ENCODE results near the gene PGS1.
"Not testable (repeated sequence)": the region's sequence is repeated elsewhere in the genome, so short reads cannot be mapped to it uniquely, and the experiment has no call there.

The PGS1 gene

GRCh38 chr17:78448356-78448993, 70.0 kb downstream of the PGS1 start:
- DNase-seq (ENCODE audit: low spot score) = no peak

GRCh38 chr17:78449983-78450595, 71.6 kb downstream of the PGS1 start:
- no peak for DNase-seq (ENCODE audit: low spot score)

DNA sequence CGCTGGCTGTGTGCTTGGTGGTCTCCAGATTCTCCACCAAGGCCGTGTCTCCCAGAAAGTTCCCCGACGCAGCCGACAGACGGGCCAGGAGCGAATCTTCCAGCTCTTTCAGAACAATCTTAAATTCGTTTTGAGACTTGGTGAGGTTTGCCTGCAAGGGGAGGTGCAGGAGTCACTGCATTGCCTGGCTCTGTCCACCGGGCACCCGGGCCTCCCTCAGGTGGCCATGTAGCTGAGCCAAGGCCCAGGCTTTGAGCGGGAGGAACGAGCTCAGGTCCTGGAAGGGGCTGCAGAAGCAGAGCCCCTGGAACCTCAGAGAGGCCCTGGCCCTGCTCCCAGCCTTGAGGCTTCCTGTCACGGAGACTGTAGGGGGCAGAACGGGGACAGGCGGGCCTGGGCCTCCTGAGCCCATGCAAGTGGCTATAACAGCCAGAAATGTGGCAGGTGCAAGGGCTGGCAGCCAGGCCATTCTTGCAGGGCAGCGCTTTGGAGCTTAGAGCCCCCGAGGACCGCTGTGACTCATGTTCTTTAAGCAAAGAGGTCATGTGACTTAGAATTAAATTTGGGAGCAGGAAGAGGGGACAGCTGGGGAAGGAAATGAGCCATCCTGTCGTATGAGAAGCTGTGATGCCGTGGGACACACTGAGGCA, 72.4 kb downstream of the PGS1 start:
- no peak for DNase-seq (ENCODE audit: low spot score)

DNA sequence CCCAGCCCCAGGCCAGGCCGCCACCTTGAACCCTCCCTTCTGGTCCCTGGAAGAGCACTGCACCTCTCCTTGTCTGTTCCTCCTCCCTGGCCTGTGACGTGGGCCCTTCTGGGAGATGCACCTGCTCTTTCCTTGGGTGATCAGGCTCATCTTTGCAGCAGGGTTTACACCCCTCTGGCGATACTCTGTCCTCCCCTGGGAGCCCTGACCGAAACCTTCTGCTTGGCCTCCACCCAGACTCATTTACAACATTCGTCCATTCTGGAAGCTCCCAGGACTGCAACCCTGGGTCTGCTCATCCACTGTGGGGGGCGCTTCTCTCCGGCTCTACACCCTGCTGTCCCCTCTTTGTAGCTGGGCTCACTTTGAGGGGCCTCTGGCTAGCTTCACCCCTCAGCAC, 73.3 kb downstream of the PGS1 start:
- DNase-seq (ENCODE audit: low spot score) = no peak

DNA sequence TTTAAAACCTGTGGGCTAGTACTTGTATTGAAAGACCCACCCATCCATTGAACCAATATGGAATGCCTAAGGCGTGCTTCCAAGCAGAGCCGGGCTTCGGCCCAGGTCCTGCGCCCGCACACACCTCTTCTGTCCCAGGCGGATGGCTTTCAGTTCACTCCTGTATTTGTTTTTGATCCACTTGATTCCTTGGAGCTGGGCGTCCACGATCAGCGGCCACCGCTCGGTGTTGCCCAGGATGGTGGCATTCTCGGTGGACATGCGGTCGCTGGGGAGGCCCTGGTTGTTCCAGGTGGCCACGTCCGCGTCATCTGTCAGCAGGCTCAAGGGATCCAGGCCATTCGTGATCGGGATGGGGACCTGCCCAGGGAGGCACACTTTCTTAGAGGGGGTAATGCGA, 75.9 kb downstream of the PGS1 start:
- no peak for DNase-seq (ENCODE audit: low spot score)

DNA sequence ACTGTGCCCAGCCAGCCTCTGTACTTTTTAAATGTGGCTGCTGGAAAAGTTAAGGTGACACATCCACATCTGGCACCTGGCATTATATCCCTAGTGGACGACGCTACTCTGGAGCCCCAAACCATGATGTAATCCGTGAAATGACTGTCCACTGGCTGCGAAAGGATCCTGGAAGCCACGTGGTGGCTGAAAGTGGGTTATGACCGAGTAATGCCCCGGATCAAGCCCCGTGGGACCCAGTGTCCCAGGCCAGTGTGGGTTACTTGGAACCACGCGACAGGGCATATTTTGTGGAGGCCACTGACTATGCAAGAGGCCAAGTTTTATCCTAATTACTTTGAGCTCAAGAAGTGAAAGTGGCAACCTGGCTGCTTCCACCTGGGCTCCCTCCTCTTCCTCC, 79.6 kb downstream of the PGS1 start:
- no peak for DNase-seq (ENCODE audit: low spot score)

GRCh38 chr17:78458736-78459335, 80.4 kb downstream of the PGS1 start:
- peak; percentile 98 for DNase-seq (ENCODE audit: low spot score)

- DNase-seq (ENCODE audit: low spot score) = no peak
Observed at GRCh38 chr17:78459696-78460095, 81.2 kb downstream of the PGS1 start.

- DNase-seq (ENCODE audit: low spot score) = no peak
Observed at GRCh38 chr17:78460176-78460675, 81.8 kb downstream of the PGS1 start.

- no peak for DNase-seq (ENCODE audit: low spot score)
Observed at GRCh38 chr17:78460951-78461798, 82.7 kb downstream of the PGS1 start.

GRCh38 chr17:78461799-78462053, 83.3 kb downstream of the PGS1 start:
- DNase-seq (ENCODE audit: low spot score) = no peak

DNA sequence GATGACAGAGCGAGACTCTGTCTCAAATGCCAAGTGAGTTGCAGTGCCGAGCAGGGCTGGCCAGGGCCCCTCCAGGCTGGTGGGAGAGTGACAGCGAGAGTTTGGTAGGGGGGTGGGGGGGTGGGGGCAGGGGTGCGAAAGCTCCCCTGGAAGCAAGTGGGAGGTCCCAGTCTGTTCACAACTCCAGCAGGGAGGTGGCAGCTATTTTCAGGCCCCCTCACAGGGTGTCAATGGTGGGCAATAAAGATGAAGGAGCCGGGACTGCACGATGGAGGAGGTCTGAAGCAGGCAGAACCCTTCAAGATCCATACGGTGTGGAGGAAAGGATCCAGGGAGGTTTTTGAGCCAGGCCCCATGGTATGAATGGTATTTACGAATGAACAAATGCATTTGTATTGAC, 83.7 kb downstream of the PGS1 start:
- DNase-seq (ENCODE audit: low spot score) = no peak

DNA sequence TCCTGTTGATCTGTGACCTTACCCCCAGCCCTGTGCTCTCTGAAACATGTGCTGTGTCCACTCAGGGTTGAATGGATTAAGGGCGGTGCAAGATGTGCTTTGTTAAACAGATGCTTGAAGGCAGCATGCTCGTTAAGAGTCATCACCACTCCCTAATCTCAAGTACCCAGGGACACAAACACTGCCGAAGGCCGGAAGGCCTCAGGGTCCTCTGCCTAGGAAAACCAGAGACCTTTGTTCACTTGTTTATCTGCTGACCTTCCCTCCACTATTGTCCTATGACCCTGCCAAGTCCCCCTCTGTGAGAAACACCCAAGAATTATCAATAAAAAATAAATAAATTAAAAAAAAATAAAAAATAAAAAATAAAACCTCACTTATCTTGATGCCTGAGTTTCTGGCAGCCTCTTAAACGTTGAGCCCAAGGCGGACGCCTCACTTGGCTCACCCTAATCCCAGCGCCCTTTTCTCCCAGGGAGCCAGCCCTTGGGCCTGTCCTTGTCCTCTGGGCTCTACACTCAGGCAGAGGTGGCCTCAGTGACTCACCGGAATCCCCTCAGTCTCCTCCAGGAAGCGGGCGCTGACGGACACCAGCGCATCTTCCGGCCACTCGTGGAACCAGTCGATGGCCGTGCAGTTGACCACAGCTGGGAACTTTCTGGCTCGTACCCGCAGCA, 87.8 kb downstream of the PGS1 start:
- DNase-seq (ENCODE audit: low spot score) = not testable (repeated sequence)

GRCh38 chr17:78466786-78467715, 88.6 kb downstream of the PGS1 start:
- DNase-seq (ENCODE audit: low spot score) = no peak

DNA sequence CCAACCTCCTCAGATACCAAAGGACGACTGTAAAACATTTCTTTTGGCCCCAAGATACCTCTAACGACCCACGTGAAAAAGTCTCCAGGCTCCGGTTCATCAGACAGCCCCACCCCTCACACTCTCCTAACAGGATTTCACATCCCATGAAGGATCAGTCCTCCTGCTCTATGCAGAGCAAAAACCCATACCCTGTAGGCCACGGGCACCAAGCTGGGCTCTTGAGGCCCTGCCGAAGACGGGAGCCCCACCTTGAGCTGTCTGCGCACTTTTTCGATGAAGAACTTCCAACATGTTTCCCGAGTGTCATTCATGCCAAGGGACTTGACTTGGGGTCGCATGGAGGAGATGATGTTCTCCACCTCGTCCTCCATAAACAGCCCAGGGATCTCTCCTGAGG, 89.9 kb downstream of the PGS1 start:
- DNase-seq (ENCODE audit: low spot score) = no peak

GRCh38 chr17:78469443-78469842, 91.0 kb downstream of the PGS1 start:
- no peak for DNase-seq (ENCODE audit: low spot score)

- no peak for DNase-seq (ENCODE audit: low spot score)
Observed at GRCh38 chr17:78471635-78472034, 93.2 kb downstream of the PGS1 start.

DNA sequence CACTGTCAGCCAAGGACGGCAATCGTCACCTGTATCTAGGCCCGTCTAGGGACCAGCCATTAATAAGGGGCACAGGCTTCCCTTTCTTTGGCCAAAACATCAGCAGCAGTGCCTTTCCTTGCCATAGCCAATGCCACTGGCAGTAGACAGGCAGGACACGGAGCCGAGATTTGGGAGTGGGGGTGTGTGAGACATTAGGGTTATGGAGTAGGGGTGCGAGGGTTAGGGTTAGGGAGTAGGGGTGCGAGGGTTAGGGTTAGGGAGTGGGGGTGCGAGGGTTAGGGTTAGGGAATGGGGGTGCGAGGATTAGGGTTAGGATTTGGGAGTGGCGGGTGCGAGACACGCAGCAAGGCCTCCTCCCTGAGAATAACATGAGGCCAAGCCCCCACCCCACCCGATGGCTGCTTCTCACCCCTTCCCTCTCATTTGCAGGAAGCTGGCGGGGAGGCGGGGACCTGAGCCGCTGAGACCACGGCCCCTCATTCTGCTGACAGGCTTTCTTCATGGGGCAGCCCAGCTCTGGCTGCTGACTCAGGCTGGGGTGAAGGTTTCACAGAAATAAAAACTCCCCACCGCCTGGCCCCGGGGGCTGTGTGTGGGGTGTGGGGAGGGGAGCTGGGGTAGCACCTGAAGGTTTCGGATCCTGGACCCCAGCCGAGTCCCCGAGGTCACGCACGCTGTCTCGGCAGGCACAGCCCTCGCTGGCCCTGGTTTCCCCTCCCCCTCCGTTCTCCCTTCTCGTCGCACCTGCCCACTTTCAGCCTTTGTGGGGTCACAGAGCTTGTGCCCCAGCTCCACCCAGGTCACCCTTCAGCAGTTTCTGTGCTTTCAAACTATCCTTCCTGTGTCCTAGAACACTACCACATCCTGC, 93.8 kb downstream of the PGS1 start:
- no peak for DNase-seq (ENCODE audit: low spot score)

DNA sequence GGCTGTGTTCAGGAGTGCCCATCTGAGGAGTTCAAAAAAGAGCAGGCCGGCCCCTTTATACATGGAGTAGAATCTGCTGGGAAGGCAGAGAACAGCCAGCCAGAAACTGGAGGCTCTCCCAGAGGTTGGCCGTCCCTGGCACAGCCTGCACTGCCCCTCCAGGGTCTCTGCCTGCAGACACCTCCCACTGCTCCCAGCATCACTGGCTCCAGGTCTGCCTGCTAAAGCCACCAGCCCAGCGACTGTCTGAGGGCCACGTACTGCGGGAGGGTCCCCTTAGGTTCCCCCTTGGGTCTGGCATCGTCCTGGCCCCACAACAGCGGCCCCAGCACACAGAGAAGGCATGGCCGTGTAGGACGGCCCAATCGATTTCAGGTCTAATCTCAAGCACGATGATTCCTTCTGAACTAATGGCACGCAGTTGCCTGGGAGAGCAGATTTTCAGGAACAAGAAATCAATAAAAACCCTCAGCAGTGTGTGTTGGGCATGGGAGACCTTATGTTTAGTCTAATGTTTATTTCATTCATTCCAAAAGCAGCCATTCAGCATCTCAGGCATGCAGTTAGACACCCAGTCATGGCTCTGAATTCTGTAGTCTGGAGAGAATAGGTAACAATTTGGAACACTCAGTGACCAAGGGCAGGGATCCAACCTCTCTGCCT, 95.6 kb downstream of the PGS1 start:
- DNase-seq (ENCODE audit: low spot score) = no peak
